ENCODE results near the gene DCUN1D3. TPM values are rescaled to one million over a fixed set of nuclear protein-coding genes. Genes with fewer than 3 reads are reported as not detected.

The DCUN1D3 gene
- total RNA-seq, 3 donors from 2014 or later, result 10.0 to 21.5 (median 12.2) TPM

DNA sequence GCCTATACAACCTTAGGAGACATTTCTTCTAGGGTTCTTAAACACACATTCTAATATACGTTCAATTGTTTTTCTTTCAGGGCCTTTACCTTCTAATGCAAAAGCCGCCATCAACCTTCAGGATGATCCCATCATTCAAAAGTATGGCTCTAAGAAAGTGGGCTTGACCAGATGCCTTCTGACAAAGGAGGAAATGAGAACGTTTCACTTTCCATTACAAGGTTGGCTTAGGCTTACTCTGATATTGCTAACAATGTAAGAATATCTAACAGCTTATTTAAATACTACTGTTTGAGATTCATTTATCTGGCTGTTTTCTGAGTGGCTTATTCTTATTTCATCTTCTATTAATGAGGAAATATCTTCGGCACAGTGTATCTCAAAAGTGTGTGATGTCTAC lies 78.5 kb downstream of the DCUN1D3 start:
- H3K4me1 ChIP-seq (ENCODE audit: low read depth), result no peaks in the 10 kb centered on the region
- intact Hi-C loops (cut with DNase I, micrococcal nuclease), result no loop called here
- no peak overlapping the region for H3K4me3 ChIP-seq
- no peaks in the 10 kb centered on the region for H3K36me3 ChIP-seq (ENCODE audit: low read depth)
- DNase-seq (no peak), ATAC-seq (no peak)
- TF ChIP-seq CTCF (IDR thresholded peaks at IDR 0.05), result no peak
- H3K9me3 ChIP-seq, result no peaks in the 10 kb centered on the region

GRCh38 chr16:20818929-20819585 lies 81.1 kb downstream of the DCUN1D3 start:
- intact Hi-C loops (cut with DNase I, micrococcal nuclease), result no loop called here
- Histone ChIP-seq H3K4me3 (no peak overlapping the region), H3K36me3 (ENCODE audit: low read depth) (no peaks in the 10 kb centered on the region), H3K4me1 (ENCODE audit: low read depth) (no peaks in the 10 kb centered on the region), H3K9me3 (no peaks in the 10 kb centered on the region)
- no peak for TF ChIP-seq CTCF (IDR thresholded peaks at IDR 0.05)
- ATAC-seq, result no peak
- no peak for DNase-seq

DNA sequence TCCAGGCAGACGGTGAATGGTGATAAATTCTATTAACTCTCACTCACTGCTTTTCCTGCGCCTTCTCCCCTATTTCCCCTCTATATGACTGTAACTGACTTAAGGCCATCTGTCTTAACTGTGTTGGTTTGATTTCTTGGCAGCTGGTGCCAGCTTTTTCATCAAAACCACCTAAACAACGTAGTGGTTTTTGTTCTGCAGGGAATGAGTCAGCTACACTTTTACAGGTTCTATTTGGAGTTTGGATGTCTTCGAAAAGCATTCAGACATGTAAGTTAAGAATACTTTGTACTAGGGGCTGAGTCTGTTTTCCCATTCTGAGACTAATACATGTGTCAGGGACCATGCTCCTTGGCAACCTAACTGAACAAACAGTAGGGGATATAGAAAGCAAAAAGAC lies 85.4 kb downstream of the DCUN1D3 start:
- no peak for TF ChIP-seq CTCF (IDR thresholded peaks at IDR 0.05)
- intact Hi-C loops (cut with DNase I, micrococcal nuclease), result no loop called here
- ATAC-seq (no peak), DNase-seq (no peak)
- Histone ChIP-seq H3K4me1 (ENCODE audit: low read depth) (no peaks in the 10 kb centered on the region), H3K4me3 (no peak overlapping the region), H3K36me3 (ENCODE audit: low read depth) (no peaks in the 10 kb centered on the region), H3K9me3 (no peaks in the 10 kb centered on the region)

DNA sequence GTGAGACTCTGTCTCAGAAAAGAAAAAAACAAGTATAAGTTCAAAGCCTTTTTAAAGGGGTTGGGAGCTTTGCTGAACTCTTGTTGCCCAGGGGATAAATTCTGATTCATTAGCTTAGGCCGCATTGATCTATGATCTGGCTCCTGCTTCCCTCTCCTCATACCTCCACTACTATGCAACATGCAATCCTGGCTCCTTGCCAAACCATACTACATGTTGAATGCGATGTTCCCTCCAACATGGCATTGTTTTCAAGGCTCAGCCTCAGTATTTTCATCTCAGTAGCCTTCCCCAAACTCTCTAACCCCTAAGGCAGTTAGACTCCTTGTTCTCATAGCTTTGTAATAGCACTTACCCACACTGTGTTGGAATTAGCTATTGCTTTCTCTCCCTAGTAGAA lies 87.6 kb downstream of the DCUN1D3 start:
- no peak for ATAC-seq
- no peak for TF ChIP-seq CTCF (IDR thresholded peaks at IDR 0.05)
- H3K36me3 ChIP-seq (ENCODE audit: low read depth), result no peaks in the 10 kb centered on the region
- intact Hi-C loops (cut with DNase I, micrococcal nuclease), result no loop called here
- no peaks in the 10 kb centered on the region for H3K9me3 ChIP-seq
- H3K4me1 ChIP-seq (ENCODE audit: low read depth), result no peaks in the 10 kb centered on the region
- no peak for DNase-seq
- H3K4me3 ChIP-seq, result no peak overlapping the region

GRCh38 chr16:20811889-20812439 lies 88.2 kb downstream of the DCUN1D3 start:
- no peak for TF ChIP-seq CTCF (IDR thresholded peaks at IDR 0.05)
- intact Hi-C loops (cut with DNase I, micrococcal nuclease), result no loop called here
- Histone ChIP-seq H3K4me3 (no peak overlapping the region), H3K36me3 (ENCODE audit: low read depth) (no peaks in the 10 kb centered on the region), H3K4me1 (ENCODE audit: low read depth) (no peaks in the 10 kb centered on the region), H3K9me3 (no peaks in the 10 kb centered on the region)
- ATAC-seq (peak; percentile 65), DNase-seq (peak in 1 of 3 donors; percentile 34)

Data from mucosa of descending colon (tissue), 3 donors.